Pancreas (tissue), 10 donors: Measurements from ENCODE around the gene PDE10A. TPM values are rescaled to one million over a fixed set of nuclear protein-coding genes. Genes with fewer than 3 reads are reported as not detected.

ENCODE experiments used
- ATAC-seq, 4 donors: fragments of 200-7000 bp; cut with Tn5 transposase; one replicate each; pipeline versions ENCODE4 v1.8.0 to v1.9.1; 2020; ENCODE audit warnings: mild to moderate bottlenecking in 4 of 4, moderate library complexity in 4 of 4
- DNase-seq, 6 donors: peaks; one replicate each; pipeline ENCODE4 v3.0.0-alpha.2; 2020
- FAIRE-seq: peaks from 2 replicates; lab custom pipeline; 2012; peaks lifted over from hg19 to GRCh38; lab: Jason Lieb, UNC
- H3K27ac ChIP-seq, 4 donors: fragments of 200-600 bp; sonication (generic); 1 replicate in 3 of 4; 2 replicates in 1 of 4; pipeline versions ENCODE4 v1.5.0 to v1.8.0; 2020
- H3K27me3 ChIP-seq, 4 donors: fragments of 200-600 bp; one replicate each; pipeline ENCODE4 v1.8.0; 2021
- H3K36me3 ChIP-seq, 3 donors: fragments of 200-600 bp; sonication (generic) in 1 of 3; one replicate each; pipeline versions ENCODE4 v1.5.0 to v1.8.0; 2020 to 2021
- H3K4me1 ChIP-seq, 3 donors: fragments of 200-600 bp; one replicate each; pipeline ENCODE4 v1.8.0; 2021
- H3K4me3 ChIP-seq, 4 donors: fragments of 200-600 bp; sonication (generic) in 2 of 4; one replicate each; pipeline versions ENCODE4 v1.5.0 to v1.8.0; 2020 to 2021
- H3K9me3 ChIP-seq, 4 donors: fragments of 200-600 bp; one replicate each; pipeline ENCODE4 v1.8.0; 2021
- CTCF ChIP-seq, 4 donors: fragments of 200-600 bp; sonication (generic) in 3 of 4; IDR thresholded peaks; one replicate each; pipeline versions ENCODE4 v1.5.0 to v1.8.0; 2021; ENCODE audit warnings: antibody characterized with exemption in 4 of 4
- WGBS, 2 donors: extraction: QIAGEN DNeasy Blood & Tissue Kit; methylation state at CpG; one replicate each; pipeline ENCODE4 v1.1.7; 2013; 5-methylcytosine and 5-hydroxymethylcytosine counted together
- intact Hi-C, 3 donors: fragments of 100-400 bp; cut with DNase I; formaldehyde crosslinking; loops; one replicate each; pipeline versions ENCODE4 v1.11.1 to v1.14.2; 2022
- polyA plus RNA-seq, 2 donors: library from polyadenylated mRNA; stranded (reverse); fragments of 200-250 nt; gene quantifications; one replicate each; pipeline ENCODE4 v1.2.3, GENCODE V29; 2013
- total RNA-seq, 6 donors: library from RNA; stranded (reverse); fragmentation: NEBNext Ultra II Directional in 4 of 6; extraction: Animal tissue kit (Norgen Biotek cat#: 25700) in 4 of 6; gene quantifications; one replicate each; pipeline versions ENCODE4 v1.2.1 to v1.2.4, GENCODE V29; 2021 to 2023
- donor health status: healthy with polysubstance abuse.
- donor health status: DM: no; HTN: no; CAD: no; lungs with moderate emphysema.
- donor health status: DM: no; HTN: no; CAD: no.
- donor health status: control.
- donor health status: control.
- donor health status: Bipolar disorder and iron deficiency.
- donor health status: DM: yes; HTN: yes; CAD: no.
- donor health status: DM: no; HTN: no; CAD: no.
- donor health status: DM: no; HTN: no; CAD: no.
- donor health status: DM: yes; HTN: yes; CAD: no.

Gene PDE10A
- total and polyA plus RNA-seq, 8 donors = 0.83 to 5.7 (median 2.7) TPM

- no peak overlapping the region for H3K4me3 ChIP-seq
- FAIRE-seq (no peak), ATAC-seq (no peak), DNase-seq (no peak)
- intact Hi-C loops = loop anchor here in 1 of 3 donors (10.0 kb wide), 1 partner anchor 407 kb away; no protein-coding TSS in a partner anchor
- no peaks in the 10 kb centered on the region for H3K9me3 ChIP-seq
- no peaks in the 10 kb centered on the region for H3K4me1 ChIP-seq
- H3K27me3 ChIP-seq = no peaks in the 10 kb centered on the region
- H3K36me3 ChIP-seq = no peaks in the 10 kb centered on the region
- 83 to 87% methylated on average over 4 of the region's 4 CpGs for WGBS, 2 donors
- no peak for TF ChIP-seq CTCF (IDR thresholded peaks at IDR 0.05)
- no peak overlapping the region for H3K27ac ChIP-seq
These were observed 214.8 kb downstream of the PDE10A start for GRCh38 chr6:165448210-165448609.

GRCh38 chr6:165447141-165447540 lies 215.9 kb downstream of the PDE10A start:
- H3K9me3 ChIP-seq = no peaks in the 10 kb centered on the region
- H3K27me3 ChIP-seq = no peaks in the 10 kb centered on the region
- FAIRE-seq (no peak), ATAC-seq (no peak), DNase-seq (no peak)
- 78 to 81% methylated on average over 10 of the region's 10 CpGs for WGBS, 2 donors
- no peak overlapping the region for H3K27ac ChIP-seq
- no peaks in the 10 kb centered on the region for H3K36me3 ChIP-seq
- TF ChIP-seq CTCF (IDR thresholded peaks at IDR 0.05) = no peak
- H3K4me1 ChIP-seq = no peaks in the 10 kb centered on the region
- H3K4me3 ChIP-seq = no peak overlapping the region
- intact Hi-C loops = loop anchor here in 1 of 3 donors (10.0 kb wide), 1 partner anchor 408 kb away; no protein-coding TSS in a partner anchor

GRCh38 chr6:165446331-165446730 lies 216.7 kb downstream of the PDE10A start:
- FAIRE-seq (no peak), ATAC-seq (no peak), DNase-seq (no peak)
- Histone ChIP-seq H3K4me3 (no peak overlapping the region), H3K36me3 (no peaks in the 10 kb centered on the region), H3K9me3 (no peaks in the 10 kb centered on the region), H3K27me3 (no peaks in the 10 kb centered on the region), H3K27ac (no peak overlapping the region), H3K4me1 (no peaks in the 10 kb centered on the region)
- intact Hi-C loops = loop anchor here in 1 of 3 donors (10.0 kb wide), 1 partner anchor 408 kb away; no protein-coding TSS in a partner anchor
- TF ChIP-seq CTCF (IDR thresholded peaks at IDR 0.05) = no peak

GRCh38 chr6:165443462-165443861 lies 219.6 kb downstream of the PDE10A start:
- Histone ChIP-seq H3K27ac (no peak overlapping the region), H3K36me3 (no peaks in the 10 kb centered on the region), H3K4me3 (no peak overlapping the region), H3K9me3 (no peaks in the 10 kb centered on the region), H3K27me3 (peaks cover 0 to 5% (median 0%) of the 10 kb centered on the region in 4 donors), H3K4me1 (no peaks in the 10 kb centered on the region)
- WGBS, 2 donors = 85 to 86% methylated on average over 4 of the region's 4 CpGs
- FAIRE-seq = no peak
- no peak for ATAC-seq
- intact Hi-C loops = loop anchor here in 2 of 3 donors (5.0 to 10.0 kb wide), 2 partner anchors 404 to 411 kb away; no protein-coding TSS in a partner anchor
- no peak for TF ChIP-seq CTCF (IDR thresholded peaks at IDR 0.05)
- DNase-seq = no peak

GRCh38 chr6:165441181-165441580 lies 221.9 kb downstream of the PDE10A start:
- no peak for FAIRE-seq
- Histone ChIP-seq H3K36me3 (no peaks in the 10 kb centered on the region), H3K27ac (no peak overlapping the region), H3K4me1 (no peaks in the 10 kb centered on the region), H3K9me3 (no peaks in the 10 kb centered on the region), H3K27me3 (peaks cover 0 to 5% (median 0%) of the 10 kb centered on the region in 4 donors), H3K4me3 (no peak overlapping the region)
- WGBS, 2 donors = 47 to 66% methylated on average over 2 of the region's 2 CpGs
- intact Hi-C loops = loop anchor here in 2 of 3 donors (5.0 to 10.0 kb wide), 2 partner anchors 406 to 414 kb away; no protein-coding TSS in a partner anchor
- DNase-seq = no peak
- no peak for ATAC-seq
- no peak for TF ChIP-seq CTCF (IDR thresholded peaks at IDR 0.05)
